ENCODE results near the gene FMR1. TPM values are rescaled to one million over a fixed set of nuclear protein-coding genes. Genes with fewer than 3 reads are reported as not detected.

FMR1 gene
- total and polyA plus RNA-seq, 12 donors: 10.0 to 30.2 (median 27.2) TPM

DNA sequence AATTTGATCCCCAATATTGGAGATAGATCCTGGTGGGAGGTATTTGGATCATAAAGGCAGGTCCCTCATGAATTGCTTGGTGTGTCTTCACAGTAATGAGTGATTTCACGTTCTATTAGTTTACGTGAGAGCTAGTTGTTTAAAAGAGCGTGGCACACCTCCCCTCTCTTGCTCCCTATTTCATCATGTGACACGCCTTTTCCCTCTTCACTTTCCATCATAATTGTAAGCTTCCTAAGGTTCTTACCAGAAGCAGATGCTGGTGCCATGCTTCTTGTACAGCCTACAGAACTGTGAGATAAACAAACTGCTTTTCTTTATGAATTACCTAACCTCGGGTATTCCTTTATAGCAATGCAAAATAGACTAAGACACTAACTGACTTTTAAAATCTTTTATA, 34.0 kb upstream of the FMR1 start:
- H3K4me1 ChIP-seq: no peaks in the 10 kb centered on the region
- no peak overlapping the region for H3K4me3 ChIP-seq
- 84 to 85% methylated on average over 5 of the region's 5 CpGs for WGBS, 2 donors
- no peaks in the 10 kb centered on the region for H3K36me3 ChIP-seq
- ATAC-seq (no peak), DNase-seq (no peak)
- no peak overlapping the region for H3K27ac ChIP-seq
- intact Hi-C loops (cut with DNase I): no loop called here
- H3K9me3 ChIP-seq: peaks cover 0 to 2% (median 0%) of the 10 kb centered on the region in 11 donors
- TF ChIP-seq, protein P1, sequence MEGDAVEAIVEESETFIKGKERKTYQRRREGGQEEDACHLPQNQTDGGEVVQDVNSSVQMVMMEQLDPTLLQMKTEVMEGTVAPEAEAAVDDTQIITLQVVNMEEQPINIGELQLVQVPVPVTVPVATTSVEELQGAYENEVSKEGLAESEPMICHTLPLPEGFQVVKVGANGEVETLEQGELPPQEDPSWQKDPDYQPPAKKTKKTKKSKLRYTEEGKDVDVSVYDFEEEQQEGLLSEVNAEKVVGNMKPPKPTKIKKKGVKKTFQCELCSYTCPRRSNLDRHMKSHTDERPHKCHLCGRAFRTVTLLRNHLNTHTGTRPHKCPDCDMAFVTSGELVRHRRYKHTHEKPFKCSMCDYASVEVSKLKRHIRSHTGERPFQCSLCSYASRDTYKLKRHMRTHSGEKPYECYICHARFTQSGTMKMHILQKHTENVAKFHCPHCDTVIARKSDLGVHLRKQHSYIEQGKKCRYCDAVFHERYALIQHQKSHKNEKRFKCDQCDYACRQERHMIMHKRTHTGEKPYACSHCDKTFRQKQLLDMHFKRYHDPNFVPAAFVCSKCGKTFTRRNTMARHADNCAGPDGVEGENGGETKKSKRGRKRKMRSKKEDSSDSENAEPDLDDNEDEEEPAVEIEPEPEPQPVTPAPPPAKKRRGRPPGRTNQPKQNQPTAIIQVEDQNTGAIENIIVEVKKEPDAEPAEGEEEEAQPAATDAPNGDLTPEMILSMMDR (IDR thresholded peaks at IDR 0.05): no peak
- no peaks in the 10 kb centered on the region for H3K27me3 ChIP-seq

GRCh38 chrX:147884958-147885357, 26.8 kb upstream of the FMR1 start:
- DNase-seq (no peak), ATAC-seq (no peak)
- peaks cover 0 to 4% (median 0%) of the 10 kb centered on the region in 11 donors for H3K9me3 ChIP-seq
- no peaks in the 10 kb centered on the region for H3K4me1 ChIP-seq
- no peaks in the 10 kb centered on the region for H3K27me3 ChIP-seq
- H3K36me3 ChIP-seq: no peaks in the 10 kb centered on the region
- no peak overlapping the region for H3K4me3 ChIP-seq
- H3K27ac ChIP-seq: no peak overlapping the region
- intact Hi-C loops (cut with DNase I): no loop called here
- TF ChIP-seq, protein P1 (IDR thresholded peaks at IDR 0.05): no peak
- 30 to 46% methylated on average over 2 of the region's 2 CpGs for WGBS, 2 donors

DNA sequence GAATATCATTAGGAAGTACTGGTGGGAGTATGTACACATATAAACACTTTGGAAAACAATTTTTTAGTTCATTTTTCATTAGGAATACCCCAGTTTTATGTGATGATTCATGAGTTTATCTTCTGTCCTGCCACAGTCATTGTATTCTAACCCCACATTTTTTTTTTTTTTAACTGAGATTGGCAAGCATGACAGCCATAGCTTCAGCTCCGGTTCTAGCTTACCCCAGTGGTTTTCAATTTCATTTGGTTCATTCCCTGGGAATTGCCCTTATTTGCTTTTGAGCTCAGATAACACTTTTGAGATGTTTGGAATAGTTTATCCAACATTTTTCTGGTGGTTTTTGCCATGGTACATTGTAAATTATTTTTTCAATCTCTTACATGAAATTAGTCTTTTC, 21.0 kb upstream of the FMR1 start:
- Histone ChIP-seq H3K27ac (no peak overlapping the region), H3K27me3 (peaks cover 0 to 6% (median 0%) of the 10 kb centered on the region in 7 donors), H3K36me3 (no peaks in the 10 kb centered on the region), H3K4me1 (no peaks in the 10 kb centered on the region), H3K4me3 (no peak overlapping the region), H3K9me3 (peaks cover 0 to 4% (median 0%) of the 10 kb centered on the region in 11 donors)
- ATAC-seq (no peak), DNase-seq (no peak)
- 43 to 48% methylated on average over 1 of the region's 1 CpG for WGBS, 2 donors
- intact Hi-C loops (cut with DNase I): no loop called here
- TF ChIP-seq, protein P1 (IDR thresholded peaks at IDR 0.05): no peak

GRCh38 chrX:147891896-147892295, 19.8 kb upstream of the FMR1 start:
- DNase-seq: no peak
- H3K9me3 ChIP-seq: peaks cover 0 to 8% (median 0%) of the 10 kb centered on the region in 11 donors
- H3K27me3 ChIP-seq: peaks cover 0 to 6% (median 0%) of the 10 kb centered on the region in 7 donors
- intact Hi-C loops (cut with DNase I): no loop called here
- no peak overlapping the region for H3K4me3 ChIP-seq
- no peaks in the 10 kb centered on the region for H3K4me1 ChIP-seq
- no peak overlapping the region for H3K27ac ChIP-seq
- no peak for ATAC-seq
- 66 to 76% methylated on average over 1 of the region's 1 CpG for WGBS, 2 donors
- TF ChIP-seq, protein P1 (IDR thresholded peaks at IDR 0.05): no peak
- H3K36me3 ChIP-seq: no peaks in the 10 kb centered on the region

Measured in heart right ventricle (tissue), 16 donors.